ENCODE results near the gene TOR2A.

The TOR2A gene

DNA sequence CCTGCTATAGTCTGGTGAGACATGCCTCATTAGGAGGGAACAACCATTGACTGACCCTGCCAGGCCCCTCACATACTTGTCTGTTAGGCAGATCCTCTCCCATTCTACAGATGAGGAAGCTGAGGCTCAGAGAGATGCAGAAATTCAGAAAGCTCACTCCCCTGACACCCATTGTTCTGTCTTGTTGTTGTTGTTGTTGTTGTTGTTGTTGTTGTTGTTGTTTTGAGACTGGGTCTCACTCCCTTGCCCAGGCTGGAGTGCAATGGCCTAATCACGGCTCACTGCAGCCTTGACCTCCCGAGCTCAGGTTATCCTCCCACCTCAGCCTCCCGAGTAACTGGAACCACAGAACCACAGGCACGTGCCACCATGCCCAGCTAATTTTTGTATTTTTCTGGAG lies 41.4 kb downstream of the TOR2A start:
- DNase-seq, result no peak

- no peak for DNase-seq
These were observed 42.0 kb downstream of the TOR2A start for GRCh38 chr9:127693143-127693542.

DNA sequence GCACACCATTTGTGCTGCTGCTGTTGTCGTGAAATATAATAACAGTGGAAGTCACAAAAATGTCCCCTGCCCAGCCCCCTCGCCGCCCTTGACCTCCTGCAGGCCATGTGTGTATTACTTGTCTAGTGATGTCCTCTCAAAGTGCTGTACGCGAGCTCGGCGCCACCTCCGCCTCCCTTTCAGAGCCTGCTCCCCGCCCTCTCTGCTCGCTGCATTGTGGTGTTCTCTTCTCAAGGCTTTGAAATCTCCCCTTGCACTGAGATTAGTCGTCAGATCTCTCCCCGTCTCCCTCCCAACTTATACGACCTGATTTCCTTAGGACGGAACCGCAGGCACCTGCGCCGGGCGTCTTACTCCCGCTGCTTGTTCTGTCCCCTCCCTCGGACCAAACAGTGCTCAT lies 43.0 kb downstream of the TOR2A start:
- DNase-seq, result no peak

GRCh38 chr9:127690735-127691134 lies 44.4 kb downstream of the TOR2A start:
- DNase-seq, result no peak

DNA sequence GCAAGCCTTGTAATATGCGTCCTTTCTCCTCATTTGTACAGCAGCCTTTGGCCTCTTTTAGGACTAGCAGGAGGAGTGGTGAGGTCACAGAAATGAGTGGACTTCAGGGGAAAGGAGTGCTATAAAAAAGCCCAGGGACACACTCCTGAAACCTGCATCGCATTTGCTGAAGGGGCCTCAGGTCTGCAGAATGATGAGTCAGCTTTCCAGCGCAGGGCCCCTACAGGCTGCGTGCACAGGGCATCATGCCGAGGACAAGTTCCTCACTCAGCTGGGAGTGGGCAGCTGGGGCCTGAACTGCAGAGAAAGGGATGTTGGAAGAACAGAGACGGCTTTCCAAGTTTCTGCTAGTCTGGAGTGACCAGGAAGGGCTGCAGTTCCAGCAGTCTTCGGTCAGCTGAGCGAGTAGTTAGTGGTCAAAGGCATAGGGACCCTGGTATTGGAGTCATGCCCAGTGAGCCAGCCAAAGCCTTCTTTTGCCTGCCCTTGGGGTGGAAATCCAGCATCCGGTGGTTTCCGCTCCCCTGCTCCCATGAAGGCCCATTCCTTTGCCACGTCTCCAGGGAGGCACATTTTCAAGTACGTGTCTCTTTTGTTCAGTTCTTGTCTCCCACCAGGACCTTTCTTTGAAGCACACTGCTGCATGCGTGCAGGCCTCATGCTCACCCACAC lies 45.6 kb downstream of the TOR2A start:
- no peak for DNase-seq

GRCh38 chr9:127686461-127687393 lies 48.4 kb downstream of the TOR2A start:
- DNase-seq, result no peak

DNA sequence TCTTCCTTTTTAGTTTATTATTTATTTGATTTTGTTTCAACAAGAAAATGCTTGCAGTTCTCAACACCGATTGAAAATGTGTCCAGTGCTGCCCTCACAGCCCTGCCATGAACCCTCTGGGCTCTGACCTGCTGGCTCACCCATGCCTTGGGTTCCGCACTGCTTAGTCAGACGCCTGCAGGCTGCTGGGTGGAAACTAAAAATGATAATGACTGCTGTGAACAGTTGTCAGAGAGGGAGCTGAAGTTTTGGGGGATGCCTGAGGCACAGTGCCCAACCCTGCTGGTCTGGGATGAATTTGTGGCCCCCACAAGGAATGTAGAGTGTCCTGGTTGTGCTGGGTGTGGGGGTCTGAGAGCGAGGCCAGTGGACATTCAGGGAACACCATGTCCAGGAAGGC lies 50.5 kb downstream of the TOR2A start:
- DNase-seq, result no peak

- DNase-seq, result no peak
These were observed 51.4 kb downstream of the TOR2A start for GRCh38 chr9:127683723-127684122.

GRCh38 chr9:127682351-127683136 lies 52.5 kb downstream of the TOR2A start:
- no peak for DNase-seq

Measured in NCI-H748 treated with DMSO at 0.1 percent for 48 hours (cell line).